ENCODE measurements around the gene CRISPLD2. TPM values are rescaled to one million over a fixed set of nuclear protein-coding genes. Genes with fewer than 3 reads are reported as not detected.
A peak's percentile ranks its signal among the peaks of the same experiment; 100 is the strongest.

Gene CRISPLD2
- total RNA-seq, 4 donors from 2014 or later: 174 to 411 (median 219) TPM

DNA sequence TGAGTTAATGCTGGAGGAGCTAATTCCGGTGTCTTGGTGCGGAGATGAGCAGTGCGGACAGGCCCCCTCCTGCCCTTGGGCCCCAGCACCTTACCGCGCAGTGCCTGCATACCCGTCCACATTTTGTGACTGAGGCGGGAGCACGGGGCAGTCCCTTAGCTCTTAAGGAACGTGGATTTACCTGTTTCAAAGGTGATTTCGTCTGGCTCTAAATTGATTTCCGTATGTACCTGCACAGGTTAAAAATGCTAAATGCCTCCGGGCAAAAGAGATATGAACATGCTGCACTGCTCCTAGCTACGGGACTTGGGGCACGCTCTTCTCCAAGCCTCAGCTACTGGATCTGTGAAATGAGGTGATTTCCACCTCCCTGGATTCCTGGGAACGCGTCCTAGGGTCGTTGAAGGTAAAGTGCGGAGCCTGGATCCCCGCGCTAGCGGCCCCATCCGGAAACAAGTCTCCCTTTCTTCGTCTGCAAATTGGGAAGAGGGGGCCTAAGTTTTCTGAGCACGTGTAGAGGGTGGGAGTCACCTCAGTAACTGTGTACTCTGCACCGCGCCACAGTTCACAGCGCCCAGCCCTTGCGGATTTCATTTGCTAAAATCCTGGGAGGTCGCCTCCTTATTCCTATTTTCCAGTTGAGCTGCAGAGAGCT is 669 bp upstream of the CRISPLD2 start:
- Histone ChIP-seq H3K9me3 (no peaks in the 10 kb centered on the region), H3K27me3 (no peaks in the 10 kb centered on the region), H3K4me1 (peaks cover 0 to 49% (median 16%) of the 10 kb centered on the region in 3 donors), H3K36me3 (no peaks in the 10 kb centered on the region), H3K4me3 (peak overlapping the region in 1 of 2 donors; percentile 86), H3K27ac (peak overlapping the region in 3 of 4 donors; percentile 92 to 97 (median 97))
- 78 to 86% methylated on average over 4 to 11 of the region's 29 CpGs for WGBS, 2 donors (ENCODE audit: low coverage in 1 of 2)
- ATAC-seq: no peak
- no peak for TF ChIP-seq POLR2A (IDR thresholded peaks at IDR 0.05)
- no peak for TF ChIP-seq POLR2AphosphoS5 (IDR thresholded peaks at IDR 0.05)
- TF ChIP-seq, protein P1, sequence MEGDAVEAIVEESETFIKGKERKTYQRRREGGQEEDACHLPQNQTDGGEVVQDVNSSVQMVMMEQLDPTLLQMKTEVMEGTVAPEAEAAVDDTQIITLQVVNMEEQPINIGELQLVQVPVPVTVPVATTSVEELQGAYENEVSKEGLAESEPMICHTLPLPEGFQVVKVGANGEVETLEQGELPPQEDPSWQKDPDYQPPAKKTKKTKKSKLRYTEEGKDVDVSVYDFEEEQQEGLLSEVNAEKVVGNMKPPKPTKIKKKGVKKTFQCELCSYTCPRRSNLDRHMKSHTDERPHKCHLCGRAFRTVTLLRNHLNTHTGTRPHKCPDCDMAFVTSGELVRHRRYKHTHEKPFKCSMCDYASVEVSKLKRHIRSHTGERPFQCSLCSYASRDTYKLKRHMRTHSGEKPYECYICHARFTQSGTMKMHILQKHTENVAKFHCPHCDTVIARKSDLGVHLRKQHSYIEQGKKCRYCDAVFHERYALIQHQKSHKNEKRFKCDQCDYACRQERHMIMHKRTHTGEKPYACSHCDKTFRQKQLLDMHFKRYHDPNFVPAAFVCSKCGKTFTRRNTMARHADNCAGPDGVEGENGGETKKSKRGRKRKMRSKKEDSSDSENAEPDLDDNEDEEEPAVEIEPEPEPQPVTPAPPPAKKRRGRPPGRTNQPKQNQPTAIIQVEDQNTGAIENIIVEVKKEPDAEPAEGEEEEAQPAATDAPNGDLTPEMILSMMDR (IDR thresholded peaks at IDR 0.05): no peak
- no peak for TF ChIP-seq EP300 (IDR thresholded peaks at IDR 0.05)

DNA sequence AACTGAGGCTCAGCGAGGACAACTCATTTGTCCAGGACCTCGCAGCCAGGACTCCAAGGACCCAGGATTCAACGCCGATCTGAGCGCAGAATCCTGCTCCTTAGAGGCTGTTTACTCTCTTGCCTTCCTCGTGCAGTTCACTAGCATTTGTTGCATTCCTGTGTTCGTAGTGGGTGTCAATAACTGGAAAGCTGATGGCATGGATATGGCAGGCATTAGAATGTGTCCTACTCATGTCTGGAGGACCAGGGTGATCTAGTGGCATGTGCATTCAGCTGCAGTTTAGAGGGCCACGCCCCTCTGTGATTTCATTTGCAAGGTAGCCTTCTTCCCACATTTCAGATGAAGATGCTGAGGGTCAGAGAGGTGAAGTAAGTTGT is 510 bp downstream of the CRISPLD2 start:
- no peaks in the 10 kb centered on the region for H3K27me3 ChIP-seq
- TF ChIP-seq POLR2A (IDR thresholded peaks at IDR 0.05) (no peak), POLR2AphosphoS5 (IDR thresholded peaks at IDR 0.05) (no peak), EP300 (IDR thresholded peaks at IDR 0.05) (no peak)
- TF ChIP-seq, protein P1 (IDR thresholded peaks at IDR 0.05): no peak
- H3K36me3 ChIP-seq: no peaks in the 10 kb centered on the region
- no peaks in the 10 kb centered on the region for H3K9me3 ChIP-seq
- peak overlapping the region; percentile 79 to 97 (median 94) for H3K27ac ChIP-seq
- H3K4me3 ChIP-seq: peak overlapping the region; percentile 86 to 92
- H3K4me1 ChIP-seq: peaks cover 0 to 61% (median 27%) of the 10 kb centered on the region in 3 donors
- no peak for ATAC-seq
- 8 to 33% methylated on average over 3 to 8 of the region's 8 CpGs for whole genome bisulfite sequencing, 2 donors (ENCODE audit: low coverage in 1 of 2)

DNA sequence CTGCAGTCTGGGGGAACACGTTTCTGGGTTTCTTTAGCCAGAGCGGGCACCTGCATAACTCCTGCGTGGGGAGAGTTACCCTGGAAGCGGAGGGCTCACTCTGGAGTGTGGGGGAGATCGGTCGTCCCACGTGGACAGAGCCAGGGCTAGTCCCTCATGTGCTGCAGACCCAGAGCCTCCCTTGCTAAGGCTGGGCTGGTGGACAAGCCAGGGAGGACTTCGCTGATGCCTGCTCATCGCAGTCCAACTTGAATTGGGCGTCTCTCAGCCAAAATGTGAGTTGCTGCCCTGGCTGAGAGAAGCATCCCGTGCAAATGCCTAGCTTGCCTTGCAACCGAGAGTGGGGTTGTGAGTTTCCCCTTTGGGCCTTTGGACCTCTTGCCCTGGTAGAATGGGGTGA is 986 bp downstream of the CRISPLD2 start:
- Histone ChIP-seq H3K36me3 (no peaks in the 10 kb centered on the region), H3K9me3 (no peaks in the 10 kb centered on the region), H3K4me1 (peaks cover 0 to 66% (median 29%) of the 10 kb centered on the region in 3 donors), H3K27me3 (no peaks in the 10 kb centered on the region), H3K4me3 (peak overlapping the region; percentile 86 to 92), H3K27ac (peak overlapping the region; percentile 79 to 97 (median 94))
- WGBS, 2 donors (ENCODE audit: low coverage in 1 of 2): no CpG with 5 or more reads among the region's 12 CpGs
- ATAC-seq: no peak
- TF ChIP-seq POLR2A (IDR thresholded peaks at IDR 0.05): peak in 1 of 2 donors; percentile 7
- TF ChIP-seq POLR2AphosphoS5 (IDR thresholded peaks at IDR 0.05): peak; percentile 74
- TF ChIP-seq, protein P1 (IDR thresholded peaks at IDR 0.05): no peak
- no peak for TF ChIP-seq EP300 (IDR thresholded peaks at IDR 0.05)

DNA sequence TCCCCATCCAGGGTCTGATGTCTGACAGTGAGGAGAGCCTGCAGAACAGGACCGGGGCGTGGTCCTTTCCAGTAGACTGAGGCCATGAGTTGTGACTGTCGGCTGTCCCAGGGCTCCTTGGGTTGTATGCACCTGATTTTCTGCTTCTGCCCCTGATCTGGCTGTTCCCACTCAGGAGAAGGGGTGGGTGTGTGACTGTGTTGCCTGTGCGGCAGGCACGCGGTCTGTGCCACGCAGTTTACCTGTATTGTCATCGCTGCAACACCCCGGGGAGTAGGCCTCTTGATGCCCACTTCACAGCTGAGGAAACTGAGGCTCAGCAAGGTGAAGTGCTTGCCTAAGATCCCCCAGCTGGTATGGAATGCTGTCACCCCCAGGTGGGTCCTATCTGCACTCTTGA is 1.4 kb downstream of the CRISPLD2 start:
- Histone ChIP-seq H3K27ac (peak overlapping the region; percentile 79 to 97 (median 94)), H3K9me3 (no peaks in the 10 kb centered on the region), H3K27me3 (no peaks in the 10 kb centered on the region), H3K4me1 (peaks cover 0 to 70% (median 33%) of the 10 kb centered on the region in 3 donors), H3K36me3 (no peaks in the 10 kb centered on the region), H3K4me3 (peak overlapping the region; percentile 86 to 92)
- no peak for TF ChIP-seq EP300 (IDR thresholded peaks at IDR 0.05)
- TF ChIP-seq, protein P1 (IDR thresholded peaks at IDR 0.05): no peak
- no peak for TF ChIP-seq POLR2A (IDR thresholded peaks at IDR 0.05)
- no peak for TF ChIP-seq POLR2AphosphoS5 (IDR thresholded peaks at IDR 0.05)
- WGBS, 2 donors (ENCODE audit: low coverage in 1 of 2): 90% methylated on average over 2 of the region's 9 CpGs; no CpG with 5 or more reads in 1 of the 2 donors
- no peak for ATAC-seq
